HepG2 (cell line): Measurements from ENCODE around the gene KCNRG. TPM values are rescaled to one million over a fixed set of nuclear protein-coding genes. Genes with fewer than 3 reads are reported as not detected.
A peak's percentile ranks its signal among the peaks of the same experiment; 100 is the strongest.

Experiments
- ATAC-seq: fragments of 200-7000 bp; cut with Tn5 transposase; 3 replicates; pipeline ENCODE4 v1.9.1; 2020; ENCODE audit warnings: mild to moderate bottlenecking, moderate library complexity
- BruUV-seq: library from RNA; stranded (reverse); fragments of 400-500 nt; replicated peaks from 2 replicates; lab custom pipeline; 2021; lab: Mats Ljungman, UMichigan
- CTCF ChIA-PET: fragments of 300-600 bp; formaldehyde crosslinking; extraction: SDS; loops from one replicate; lab custom pipeline; 2021; ENCODE audit warnings: low total read pairs, inconsistent platforms, low intra/inter-chr PET ratio; lab: Yijun Ruan, JAX
- POLR2A ChIA-PET: fragments of 350-600 bp; sonication (Branson Sonifier 250); formaldehyde crosslinking; loops from one replicate; lab custom pipeline; 2020; ENCODE audit warnings: antibody characterized with exemption, inconsistent platforms; lab: Yijun Ruan, JAX
- DNase-seq: peaks from one replicate; pipeline ENCODE4 v3.0.0-alpha.2; 2015; ENCODE audit warnings: low spot score
- FAIRE-seq: peaks from 3 replicates; lab custom pipeline; 2011; peaks lifted over from hg19 to GRCh38; lab: Jason Lieb, UNC
- H2AFZ ChIP-seq: one replicate; pipeline ENCODE4 v1.6.1; 2011; ENCODE audit warnings: low read length, inconsistent platforms
- H3K27ac ChIP-seq: fragments of 300-600 bp; 3 replicates; pipeline ENCODE4 v1.8.0; 2011; ENCODE audit warnings: mixed run types, mild to moderate bottlenecking, mixed read lengths, low read length, inconsistent platforms; ENCODE audit not compliant: insufficient read depth; ENCODE audit errors: extremely low read length
- H3K27me3 ChIP-seq, 2 experiments: fragments of 200-600 bp in 1 of 2; 2 replicates in 1 of 2; 3 replicates in 1 of 2; pipeline versions ENCODE4 v1.6.0 to v1.8.0; 2011; ENCODE audit warnings: low read length in 2 of 2, mild to moderate bottlenecking in 2 of 2, moderate library complexity in 2 of 2, inconsistent platforms in 1 of 2; ENCODE audit not compliant: insufficient read depth in 2 of 2, control insufficient read depth in 1 of 2
- H3K36me3 ChIP-seq, 2 experiments: fragments of 200-600 bp in 1 of 2; replicated peaks in 1 of 2; 2 replicates in 1 of 2; 3 replicates in 1 of 2; pipeline versions ENCODE4 v1.5.1 to v1.8.0; 2011; ENCODE audit warnings: low read length in 2 of 2, inconsistent platforms in 1 of 2; ENCODE audit not compliant: insufficient read depth in 2 of 2, control insufficient read depth in 1 of 2
- H3K4me1 ChIP-seq: 2 replicates; pipeline ENCODE4 v1.5.1; 2012; ENCODE audit warnings: low read length, inconsistent platforms; ENCODE audit not compliant: insufficient read depth
- H3K4me2 ChIP-seq: 2 replicates; pipeline ENCODE4 v1.6.0; 2011; ENCODE audit warnings: low read depth, low read length, inconsistent platforms
- H3K4me3 ChIP-seq, 3 experiments: fragments of 200-600 bp in 1 of 3; sonication (generic), shearing (Covaris generic) in 1 of 3; replicated peaks in 1 of 3; 2 replicates each; pipeline ENCODE4 v1.5.1; 2011 to 2016; ENCODE audit warnings: low read length in 3 of 3, inconsistent platforms in 2 of 3, low read depth in 2 of 3, mild to moderate bottlenecking in 2 of 3, control low read depth in 1 of 3, mixed read lengths in 1 of 3; ENCODE audit not compliant: insufficient read depth in 1 of 3
- H3K79me2 ChIP-seq: one replicate; pipeline ENCODE4 v1.6.1; 2011; ENCODE audit warnings: low read length, inconsistent platforms; ENCODE audit not compliant: insufficient read depth
- H3K9ac ChIP-seq: 2 replicates; pipeline ENCODE4 v1.6.0; 2011; ENCODE audit warnings: mild to moderate bottlenecking, low read depth, low read length, inconsistent platforms; ENCODE audit not compliant: insufficient read depth
- H3K9me3 ChIP-seq: 2 replicates; pipeline ENCODE4 v1.5.1; 2012; ENCODE audit warnings: mild to moderate bottlenecking, low read length
- H4K20me1 ChIP-seq: 2 replicates; pipeline ENCODE4 v1.6.0; 2011; ENCODE audit warnings: inconsistent platforms, mild to moderate bottlenecking, low read length, moderate library complexity; ENCODE audit not compliant: insufficient read depth
- MLLT10 ChIP-seq: sonication (generic); formaldehyde crosslinking; IDR thresholded peaks from 2 replicates; pipeline ENCODE4 v1.4.0; 2020; ENCODE audit warnings: missing genetic modification reagents
- NFIB ChIP-seq: sonication (generic); formaldehyde crosslinking; IDR thresholded peaks from 2 replicates; pipeline ENCODE4 v1.9.0; 2021; ENCODE audit warnings: missing genetic modification reagents, mild to moderate bottlenecking, borderline replicate concordance
- NFKB2 ChIP-seq: sonication (generic); formaldehyde crosslinking; IDR thresholded peaks from 2 replicates; pipeline ENCODE4 v1.4.0; 2020; ENCODE audit warnings: missing genetic modification reagents, borderline replicate concordance
- PAWR ChIP-seq: sonication (generic); formaldehyde crosslinking; IDR thresholded peaks from 2 replicates; pipeline ENCODE4 v1.4.0; 2020; ENCODE audit warnings: missing genetic modification reagents, mild to moderate bottlenecking, borderline replicate concordance
- POLR2AphosphoS5 ChIP-seq: IDR thresholded peaks from 2 replicates; pipeline ENCODE4 v1.6.1; 2012; ENCODE audit warnings: low read depth, low read length
- PREB ChIP-seq: sonication (generic); formaldehyde crosslinking; IDR thresholded peaks from 2 replicates; pipeline ENCODE4 v1.4.0; 2020; ENCODE audit warnings: missing genetic modification reagents
- SNAPC5 ChIP-seq: sonication (generic); formaldehyde crosslinking; IDR thresholded peaks from 2 replicates; pipeline ENCODE4 v1.8.1; 2023; ENCODE audit warnings: mild to moderate bottlenecking, missing genetic modification reagents, borderline replicate concordance
- SOX5 ChIP-seq: IDR thresholded peaks from 2 replicates; pipeline ENCODE4 v1.6.1; 2016; ENCODE audit warnings: borderline replicate concordance
- SP140L ChIP-seq: sonication (generic); formaldehyde crosslinking; IDR thresholded peaks from 2 replicates; pipeline ENCODE4 v1.4.0; 2020; ENCODE audit warnings: missing genetic modification reagents, borderline replicate concordance
- TFDP1 ChIP-seq: IDR thresholded peaks from 2 replicates; pipeline ENCODE4 v1.6.1; 2016; ENCODE audit warnings: missing compliant biosample characterization, missing genetic modification reagents, borderline replicate concordance
- UBTF ChIP-seq: sonication (generic); formaldehyde crosslinking; IDR thresholded peaks from 2 replicates; pipeline ENCODE4 v1.4.0; 2020; ENCODE audit warnings: mild to moderate bottlenecking, missing genetic modification reagents
- ZNF501 ChIP-seq: sonication (generic); formaldehyde crosslinking; IDR thresholded peaks from 2 replicates; pipeline ENCODE4 v1.5.1; 2020; ENCODE audit warnings: mild to moderate bottlenecking, moderate library complexity, missing genetic modification reagents
- ZNF672 ChIP-seq: sonication (generic); formaldehyde crosslinking; IDR thresholded peaks from 2 replicates; pipeline ENCODE4 v1.8.1; 2022; ENCODE audit warnings: missing genetic modification reagents
- ZNF839 ChIP-seq: sonication (generic); formaldehyde crosslinking; IDR thresholded peaks from 2 replicates; pipeline ENCODE4 v1.4.0; 2020; ENCODE audit warnings: missing genetic modification reagents, mild to moderate bottlenecking, borderline replicate concordance
- WGBS: methylation state at CpG from one replicate; pipeline ENCODE4 v1.1.6; 2017; ENCODE audit warnings: low lambda C conversion rate; 5-methylcytosine and 5-hydroxymethylcytosine counted together
- in situ Hi-C: cut with HindIII; loops from 2 replicates; pipeline ENCODE4 v1.10.0; 2017; ENCODE audit warnings: low pct_unique_long_range_greater_than_20kb; ENCODE audit not compliant: extremely low pct_ligation_motif_present
- intact Hi-C: fragments of 100-400 bp; cut with micrococcal nuclease; formaldehyde crosslinking; loops from one replicate; pipeline ENCODE4 v1.10.0; 2022; ENCODE audit not compliant: unreplicated experiment
- polyA plus RNA-seq, 8 experiments: library from polyadenylated mRNA; depleted of rRNA in 3 of 8; stranded (reverse) in 7 of 8; unstranded in 1 of 8; fragments of >200 nt; fragmentation: Illumina TruSeq in 4 of 8; extraction: Trizol in 4 of 8; gene quantifications; 2 replicates each; pipeline versions ENCODE4 v1.2.1 to v1.2.3, GENCODE V29; 2011 to 2016; ENCODE audit warnings: low read depth in 4 of 8, missing spikeins in 1 of 8, mixed read lengths in 1 of 8; ENCODE audit not compliant: insufficient read depth in 1 of 8
- total RNA-seq, 5 experiments: library from RNA; depleted of rRNA; stranded (reverse); fragments of >200 nt; fragmentation: Illumina TruSeq; extraction: Trizol; gene quantifications; 2 replicates each; pipeline ENCODE4 v1.2.3, GENCODE V29; 2016; ENCODE audit warnings: low read depth in 1 of 5

Gene KCNRG
- total and polyA plus RNA-seq, 2 of the 13 experiments (the other 11 are each of a cell fraction or from before 2014, with no cell fraction given): 1.0 to 1.5 TPM

- no peaks in the 10 kb centered on the region for H3K4me1 ChIP-seq
- intact Hi-C loops: no loop called here
- no peak overlapping the region for H3K4me2 ChIP-seq
- no peaks in the 10 kb centered on the region for H3K79me2 ChIP-seq
- ATAC-seq (no peak), DNase-seq (no peak), FAIRE-seq (no peak)
- no peak overlapping the region for H2AFZ ChIP-seq
- H4K20me1 ChIP-seq: no peaks in the 10 kb centered on the region
- no peaks in the 10 kb centered on the region for H3K9me3 ChIP-seq
- H3K9ac ChIP-seq: no peak overlapping the region
- no TSS peak for BruUV-seq
- POLR2A ChIA-PET: no interaction called here
- H3K27me3 ChIP-seq: no peaks in the 10 kb centered on the region
- H3K27ac ChIP-seq: no peak overlapping the region
- no peak for TF ChIP-seq SOX5 (CRISPR knock-in tag)
- 0 out of 2 replicates have a peak, but pooled peaks have one; percentile 2 for TF ChIP-seq POLR2AphosphoS5
- in situ Hi-C loops: no loop called here
- H3K36me3 ChIP-seq: peaks cover 0 to 12% of the 10 kb centered on the region in 2 experiments; a peak in 3 of 5 replicates
- no peak overlapping the region for H3K4me3 ChIP-seq
- CTCF ChIA-PET: no interaction called here
- 96% methylated on average over 6 of the region's 6 CpGs for WGBS
Measured at GRCh38 chr13:50038266-50038665, 23.0 kb downstream of the KCNRG start.

- no TSS peak for BruUV-seq
- TF ChIP-seq SNAPC5 (no peak), NFIB (no peak), NFKB2 (no peak), ZNF839 (no peak), ZNF672 (CRISPR knock-in tag) (no peak), MLLT10 (CRISPR knock-in tag) (no peak), SP140L (CRISPR knock-in tag) (no peak), UBTF (CRISPR knock-in tag) (no peak), PREB (no peak), PAWR (CRISPR knock-in tag) (no peak), TFDP1 (no peak), ZNF501 (CRISPR knock-in tag) (no peak)
Measured at GRCh38 chr13:50052478-50052877, 37.2 kb downstream of the KCNRG start.

More at GRCh38 chr13:50052478-50052877, 37.2 kb downstream of the KCNRG start:
- Histone ChIP-seq H3K9me3 (no peaks in the 10 kb centered on the region), H3K27ac (no peak overlapping the region), H3K4me2 (no peak overlapping the region), H3K9ac (no peak overlapping the region), H3K4me3 (no peak overlapping the region), H3K27me3 (no peaks in the 10 kb centered on the region), H4K20me1 (no peaks in the 10 kb centered on the region), H3K36me3 (peaks cover 3 to 13% of the 10 kb centered on the region in 2 experiments; a peak in 3 of 5 replicates), H3K79me2 (peaks cover 19% of the 10 kb centered on the region), H2AFZ (no peak overlapping the region), H3K4me1 (no peaks in the 10 kb centered on the region)
- CTCF ChIA-PET: no interaction called here
- ATAC-seq: no peak
- intact Hi-C loops (no loop called here), in situ Hi-C loops (no loop called here)
- POLR2A ChIA-PET: no interaction called here
- 96% methylated on average over 4 of the region's 4 CpGs for WGBS
- no peak for FAIRE-seq
- no peak for DNase-seq
